ENCODE data around the gene HNRNPF. TPM values are rescaled to one million over a fixed set of nuclear protein-coding genes. Genes with fewer than 3 reads are reported as not detected.

HNRNPF gene
- total and polyA plus RNA-seq, 7 donors, result 101 to 194 (median 134) TPM

DNA sequence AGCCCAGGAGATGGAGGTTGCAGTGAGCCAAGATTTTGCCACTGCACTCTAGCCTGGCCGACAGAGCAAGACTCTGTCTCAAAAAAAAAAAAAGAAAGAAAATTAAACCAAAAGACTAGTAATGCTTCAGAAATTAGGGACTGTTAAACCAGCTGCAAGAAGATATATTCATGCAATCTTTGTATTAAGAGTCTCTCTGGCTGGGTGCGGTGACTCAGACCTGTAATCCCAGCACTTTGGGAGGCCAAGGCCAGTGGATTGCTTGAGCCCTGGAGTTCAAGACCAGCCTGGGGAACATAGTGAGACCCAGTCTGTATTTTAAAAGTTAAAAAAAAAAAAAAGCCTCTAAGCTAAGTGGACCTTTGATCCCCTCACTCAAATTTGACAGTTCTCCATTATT, 2.5 kb upstream of the HNRNPF start:
- H3K27ac ChIP-seq, result no peak overlapping the region
- H3K4me1 ChIP-seq, result peaks cover 0 to 21% (median 10%) of the 10 kb centered on the region in 4 donors
- no peaks in the 10 kb centered on the region for H3K27me3 ChIP-seq
- no peaks in the 10 kb centered on the region for H3K36me3 ChIP-seq
- intact Hi-C loops (cut with DNase I), result no loop called here
- DNase-seq, result no peak
- TF ChIP-seq EP300 (IDR thresholded peaks at IDR 0.05) (no peak), POLR2A (IDR thresholded peaks at IDR 0.05) (no peak), POLR2AphosphoS5 (IDR thresholded peaks at IDR 0.05) (no peak)
- TF ChIP-seq, protein P1, sequence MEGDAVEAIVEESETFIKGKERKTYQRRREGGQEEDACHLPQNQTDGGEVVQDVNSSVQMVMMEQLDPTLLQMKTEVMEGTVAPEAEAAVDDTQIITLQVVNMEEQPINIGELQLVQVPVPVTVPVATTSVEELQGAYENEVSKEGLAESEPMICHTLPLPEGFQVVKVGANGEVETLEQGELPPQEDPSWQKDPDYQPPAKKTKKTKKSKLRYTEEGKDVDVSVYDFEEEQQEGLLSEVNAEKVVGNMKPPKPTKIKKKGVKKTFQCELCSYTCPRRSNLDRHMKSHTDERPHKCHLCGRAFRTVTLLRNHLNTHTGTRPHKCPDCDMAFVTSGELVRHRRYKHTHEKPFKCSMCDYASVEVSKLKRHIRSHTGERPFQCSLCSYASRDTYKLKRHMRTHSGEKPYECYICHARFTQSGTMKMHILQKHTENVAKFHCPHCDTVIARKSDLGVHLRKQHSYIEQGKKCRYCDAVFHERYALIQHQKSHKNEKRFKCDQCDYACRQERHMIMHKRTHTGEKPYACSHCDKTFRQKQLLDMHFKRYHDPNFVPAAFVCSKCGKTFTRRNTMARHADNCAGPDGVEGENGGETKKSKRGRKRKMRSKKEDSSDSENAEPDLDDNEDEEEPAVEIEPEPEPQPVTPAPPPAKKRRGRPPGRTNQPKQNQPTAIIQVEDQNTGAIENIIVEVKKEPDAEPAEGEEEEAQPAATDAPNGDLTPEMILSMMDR (IDR thresholded peaks at IDR 0.05), result no peak
- H3K4me3 ChIP-seq, result no peak overlapping the region
- H3K9me3 ChIP-seq, result no peaks in the 10 kb centered on the region
- WGBS, 2 donors, result 68 to 85% methylated on average over 2 of the region's 2 CpGs

- H3K27me3 ChIP-seq, result no peaks in the 10 kb centered on the region
- H3K27ac ChIP-seq, result peak overlapping the region in 3 of 4 donors; percentile 94 to 99 (median 99)
- H3K36me3 ChIP-seq, result no peaks in the 10 kb centered on the region
- peaks cover 0 to 33% (median 22%) of the 10 kb centered on the region in 4 donors for H3K4me1 ChIP-seq
- TF ChIP-seq POLR2AphosphoS5 (IDR thresholded peaks at IDR 0.05), result no peak
- TF ChIP-seq, protein P1 (IDR thresholded peaks at IDR 0.05), result no peak
- TF ChIP-seq EP300 (IDR thresholded peaks at IDR 0.05), result no peak
- TF ChIP-seq POLR2A (IDR thresholded peaks at IDR 0.05), result no peak
- 87 to 93% methylated on average over 14 of the region's 14 CpGs for WGBS, 2 donors
- no peak overlapping the region for H3K4me3 ChIP-seq
- intact Hi-C loops (cut with DNase I), result no loop called here
- DNase-seq, result no peak
- no peaks in the 10 kb centered on the region for H3K9me3 ChIP-seq
Observed at GRCh38 chr10:43410345-43410744, 1.4 kb upstream of the HNRNPF start.

DNA sequence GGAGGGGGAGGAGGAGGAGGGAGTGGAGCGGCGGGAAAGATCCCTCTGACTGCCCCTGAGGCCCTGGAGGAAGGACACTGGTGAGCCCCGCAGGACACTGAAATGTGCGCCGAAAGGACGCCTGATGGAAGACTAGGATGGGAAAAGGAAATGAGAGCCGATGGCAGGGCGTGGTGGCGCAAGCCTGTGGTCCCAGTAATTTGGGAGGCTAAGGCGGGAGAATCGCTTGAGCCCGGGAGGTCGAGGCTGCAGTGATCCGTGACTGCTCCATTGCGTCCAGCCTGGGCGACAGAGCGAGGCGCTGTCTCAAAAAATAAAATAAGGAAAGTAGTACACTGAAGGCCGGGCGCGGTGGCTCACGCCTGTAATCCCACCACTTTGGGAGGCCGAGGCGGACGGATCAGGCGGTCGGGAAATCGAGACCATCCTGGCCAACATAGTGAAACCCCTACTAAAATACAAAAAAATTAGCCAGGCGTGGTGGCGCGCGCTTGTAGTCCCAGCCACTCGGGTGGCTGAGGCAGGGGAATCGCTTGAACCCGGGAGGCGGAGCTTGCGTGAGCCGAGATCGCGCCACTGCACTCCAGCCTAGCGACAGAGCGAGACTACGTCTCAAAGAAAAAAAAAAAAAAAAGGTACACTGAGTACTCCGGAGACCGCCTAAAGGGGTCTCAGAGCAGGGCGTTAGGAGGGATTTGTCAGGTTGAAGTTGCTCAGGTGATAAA, 561 bp upstream of the HNRNPF start:
- WGBS, 2 donors, result 5 to 9% methylated on average over 46 of the region's 46 CpGs
- Histone ChIP-seq H3K9me3 (no peaks in the 10 kb centered on the region), H3K36me3 (no peaks in the 10 kb centered on the region), H3K27ac (peak overlapping the region; percentile 94 to 99 (median 99)), H3K4me1 (peaks cover 0 to 41% (median 30%) of the 10 kb centered on the region in 4 donors), H3K27me3 (no peaks in the 10 kb centered on the region), H3K4me3 (peak overlapping the region; percentile 64 to 91 (median 80))
- TF ChIP-seq POLR2A (IDR thresholded peaks at IDR 0.05) (no peak), POLR2AphosphoS5 (IDR thresholded peaks at IDR 0.05) (no peak), EP300 (IDR thresholded peaks at IDR 0.05) (no peak)
- TF ChIP-seq, protein P1 (IDR thresholded peaks at IDR 0.05), result no peak
- DNase-seq, result peak; percentile 73
- intact Hi-C loops (cut with DNase I), result loop anchor here (1.0 kb wide), 1 partner anchor 27 kb away; no protein-coding TSS in a partner anchor

DNA sequence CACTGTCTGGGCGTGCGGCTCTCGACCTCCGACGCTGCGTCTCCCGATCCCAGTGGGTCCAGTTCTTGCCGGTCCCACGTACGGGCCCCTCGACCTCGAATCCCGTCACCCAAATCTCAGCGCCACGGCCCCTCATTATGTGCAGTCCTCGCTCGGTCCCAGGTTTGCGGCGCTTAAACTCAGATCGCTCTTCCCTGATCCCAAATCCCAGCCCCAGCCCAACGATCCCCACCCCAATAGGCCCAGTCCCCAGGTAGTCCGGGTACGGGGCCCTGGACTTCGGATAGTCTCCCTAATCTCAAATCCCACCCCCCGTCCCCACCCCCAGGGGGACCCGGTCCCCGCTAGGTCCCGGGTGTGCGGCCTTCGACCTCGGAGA, 666 bp downstream of the HNRNPF start:
- TF ChIP-seq, protein P1 (IDR thresholded peaks at IDR 0.05), result peak in 1 of 4 experiments; percentile 2
- no peak for TF ChIP-seq POLR2AphosphoS5 (IDR thresholded peaks at IDR 0.05)
- no peaks in the 10 kb centered on the region for H3K9me3 ChIP-seq
- 0 to 1% methylated on average over 31 of the region's 31 CpGs for WGBS, 2 donors
- intact Hi-C loops (cut with DNase I), result no loop called here
- H3K27me3 ChIP-seq, result no peaks in the 10 kb centered on the region
- H3K27ac ChIP-seq, result peak overlapping the region; percentile 94 to 99 (median 99)
- DNase-seq, result no peak
- peaks cover 0 to 52% (median 42%) of the 10 kb centered on the region in 4 donors for H3K4me1 ChIP-seq
- H3K4me3 ChIP-seq, result peak overlapping the region; percentile 64 to 91 (median 80)
- peaks cover 0 to 4% (median 0%) of the 10 kb centered on the region in 4 donors for H3K36me3 ChIP-seq
